ENCODE data around the gene SCUBE3. TPM values are rescaled to one million over a fixed set of nuclear protein-coding genes. Genes with fewer than 3 reads are reported as not detected.

The SCUBE3 gene
- total RNA-seq, 2 donors from 2014 or later = 0.33 TPM; not detected in 1

- Histone ChIP-seq H3K36me3 (replicated peaks in 1 of 2; ENCODE audit: insufficient read depth in 1 of 2, low read depth in 2 of 2) (no peaks in the 10 kb centered on the region), H3K27ac (no peak overlapping the region), H3K4me3 (no peak overlapping the region), H3K9me3 (no peaks in the 10 kb centered on the region), H3K4me1 (no peaks in the 10 kb centered on the region), H3K27me3 (no peaks in the 10 kb centered on the region)
- TF ChIP-seq POLR2A (IDR thresholded peaks at IDR 0.05) = no peak
- TF ChIP-seq, protein P1, sequence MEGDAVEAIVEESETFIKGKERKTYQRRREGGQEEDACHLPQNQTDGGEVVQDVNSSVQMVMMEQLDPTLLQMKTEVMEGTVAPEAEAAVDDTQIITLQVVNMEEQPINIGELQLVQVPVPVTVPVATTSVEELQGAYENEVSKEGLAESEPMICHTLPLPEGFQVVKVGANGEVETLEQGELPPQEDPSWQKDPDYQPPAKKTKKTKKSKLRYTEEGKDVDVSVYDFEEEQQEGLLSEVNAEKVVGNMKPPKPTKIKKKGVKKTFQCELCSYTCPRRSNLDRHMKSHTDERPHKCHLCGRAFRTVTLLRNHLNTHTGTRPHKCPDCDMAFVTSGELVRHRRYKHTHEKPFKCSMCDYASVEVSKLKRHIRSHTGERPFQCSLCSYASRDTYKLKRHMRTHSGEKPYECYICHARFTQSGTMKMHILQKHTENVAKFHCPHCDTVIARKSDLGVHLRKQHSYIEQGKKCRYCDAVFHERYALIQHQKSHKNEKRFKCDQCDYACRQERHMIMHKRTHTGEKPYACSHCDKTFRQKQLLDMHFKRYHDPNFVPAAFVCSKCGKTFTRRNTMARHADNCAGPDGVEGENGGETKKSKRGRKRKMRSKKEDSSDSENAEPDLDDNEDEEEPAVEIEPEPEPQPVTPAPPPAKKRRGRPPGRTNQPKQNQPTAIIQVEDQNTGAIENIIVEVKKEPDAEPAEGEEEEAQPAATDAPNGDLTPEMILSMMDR (IDR thresholded peaks at IDR 0.05) = no peak
- ATAC-seq (no peak), DNase-seq (no peak)
- intact Hi-C loops (cut with DNase I) = no loop called here
- WGBS, 2 donors = 90% methylated on average over 4 of the region's 4 CpGs
These were observed 39.3 kb upstream of the SCUBE3 start for GRCh38 chr6:35174501-35174900.

DNA sequence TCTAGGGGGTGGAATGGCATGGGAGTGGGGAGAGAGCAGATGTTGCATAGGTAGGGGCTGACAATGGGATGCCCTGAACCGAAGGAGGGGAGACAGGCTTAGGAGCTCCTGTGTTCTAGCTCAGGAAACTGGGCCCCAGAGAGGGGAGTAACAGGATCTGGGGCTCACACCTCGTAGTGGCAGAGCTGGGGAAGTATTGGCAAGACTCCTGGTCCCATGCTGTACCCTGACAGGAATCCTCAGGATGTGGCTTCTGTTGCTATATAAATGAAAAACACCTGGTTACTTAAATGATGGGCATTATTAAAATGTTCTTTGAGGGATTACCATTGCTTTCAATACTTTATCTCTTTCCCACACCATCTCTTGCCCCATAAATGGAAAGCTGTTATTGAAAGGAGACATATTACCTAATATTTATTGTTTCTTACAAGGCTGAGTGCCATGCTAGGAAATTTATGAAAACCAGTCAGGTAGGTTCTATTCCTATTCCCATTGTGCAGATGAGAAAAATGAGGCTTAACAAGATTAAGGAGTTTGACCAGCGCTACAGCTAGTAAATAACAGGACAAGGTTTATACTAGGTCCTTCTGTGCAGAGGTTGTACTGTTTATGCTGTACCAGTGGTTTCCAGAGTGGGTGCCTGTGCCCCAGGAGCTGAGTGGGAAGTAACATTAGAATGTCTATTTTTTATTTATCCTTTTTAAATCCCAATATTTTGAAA lies 37.3 kb upstream of the SCUBE3 start:
- Histone ChIP-seq H3K9me3 (no peaks in the 10 kb centered on the region), H3K36me3 (replicated peaks in 1 of 2; ENCODE audit: insufficient read depth in 1 of 2, low read depth in 2 of 2) (no peaks in the 10 kb centered on the region), H3K4me3 (no peak overlapping the region), H3K27ac (no peak overlapping the region), H3K4me1 (no peaks in the 10 kb centered on the region), H3K27me3 (no peaks in the 10 kb centered on the region)
- DNase-seq = no peak
- ATAC-seq = no peak
- intact Hi-C loops (cut with DNase I) = no loop called here
- TF ChIP-seq POLR2A (IDR thresholded peaks at IDR 0.05) = no peak
- TF ChIP-seq, protein P1 (IDR thresholded peaks at IDR 0.05) = no peak
- WGBS, 2 donors = 60 to 73% methylated on average over 3 of the region's 3 CpGs

DNA sequence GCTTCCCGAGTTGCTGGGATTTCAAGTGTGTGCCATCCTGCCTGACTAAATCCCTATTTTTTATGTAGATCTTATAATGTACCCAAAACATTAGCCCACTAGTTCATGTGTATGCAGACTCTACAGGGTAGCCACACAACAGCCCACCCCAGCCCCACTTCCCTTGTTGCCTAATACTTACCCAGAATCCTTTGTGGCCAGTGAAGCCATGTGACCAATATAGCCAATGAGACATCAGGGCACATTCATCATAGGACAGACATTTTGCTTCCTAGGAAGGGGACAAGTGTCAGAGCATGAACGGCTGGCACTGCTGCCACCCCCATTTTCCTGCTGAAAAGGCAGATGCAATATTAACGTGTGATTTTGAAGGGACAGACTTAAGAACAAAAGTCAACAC lies 36.6 kb upstream of the SCUBE3 start:
- TF ChIP-seq, protein P1 (IDR thresholded peaks at IDR 0.05) = no peak
- TF ChIP-seq POLR2A (IDR thresholded peaks at IDR 0.05) = no peak
- WGBS, 2 donors = 43 to 51% methylated on average over 3 of the region's 3 CpGs
- no peaks in the 10 kb centered on the region for H3K4me1 ChIP-seq
- no peaks in the 10 kb centered on the region for H3K27me3 ChIP-seq
- no peaks in the 10 kb centered on the region for H3K9me3 ChIP-seq
- no peaks in the 10 kb centered on the region for H3K36me3 ChIP-seq (replicated peaks in 1 of 2; ENCODE audit: insufficient read depth in 1 of 2, low read depth in 2 of 2)
- H3K4me3 ChIP-seq = no peak overlapping the region
- intact Hi-C loops (cut with DNase I) = no loop called here
- ATAC-seq (no peak), DNase-seq (no peak)
- H3K27ac ChIP-seq = no peak overlapping the region

GRCh38 chr6:35177596-35177995 lies 36.2 kb upstream of the SCUBE3 start:
- H3K4me3 ChIP-seq = no peak overlapping the region
- WGBS, 2 donors = 77 to 80% methylated on average over 2 of the region's 2 CpGs
- no peaks in the 10 kb centered on the region for H3K27me3 ChIP-seq
- no peak for ATAC-seq
- H3K36me3 ChIP-seq (replicated peaks in 1 of 2; ENCODE audit: insufficient read depth in 1 of 2, low read depth in 2 of 2) = no peaks in the 10 kb centered on the region
- H3K4me1 ChIP-seq = no peaks in the 10 kb centered on the region
- no peak for DNase-seq
- H3K9me3 ChIP-seq = no peaks in the 10 kb centered on the region
- TF ChIP-seq POLR2A (IDR thresholded peaks at IDR 0.05) = no peak
- TF ChIP-seq, protein P1 (IDR thresholded peaks at IDR 0.05) = no peak
- intact Hi-C loops (cut with DNase I) = no loop called here
- no peak overlapping the region for H3K27ac ChIP-seq

- Histone ChIP-seq H3K36me3 (replicated peaks in 1 of 2; ENCODE audit: insufficient read depth in 1 of 2, low read depth in 2 of 2) (no peaks in the 10 kb centered on the region), H3K4me1 (no peaks in the 10 kb centered on the region), H3K27me3 (no peaks in the 10 kb centered on the region), H3K4me3 (no peak overlapping the region), H3K27ac (no peak overlapping the region), H3K9me3 (no peaks in the 10 kb centered on the region)
- no peak for TF ChIP-seq POLR2A (IDR thresholded peaks at IDR 0.05)
- TF ChIP-seq, protein P1 (IDR thresholded peaks at IDR 0.05) = no peak
- intact Hi-C loops (cut with DNase I) = no loop called here
- DNase-seq = no peak
- WGBS, 2 donors = 71 to 85% methylated on average over 1 to 2 of the region's 2 CpGs
- no peak for ATAC-seq
These were observed 35.7 kb upstream of the SCUBE3 start for GRCh38 chr6:35178012-35178411.

Data from body of pancreas (tissue), 4 donors.